Bronchial epithelial cell (primary cell): ENCODE measurements around the gene ESR1. TPM values are rescaled to one million over a fixed set of nuclear protein-coding genes. Genes with fewer than 3 reads are reported as not detected.

Source experiments
- DNase-seq: peaks from one replicate; pipeline ENCODE4 v3.0.0-alpha.2; 2010; ENCODE audit warnings: low read depth
- FAIRE-seq: peaks from 2 replicates; lab custom pipeline; 2011; peaks lifted over from hg19 to GRCh38; lab: Jason Lieb, UNC
- H3K27me3 ChIP-seq: 2 replicates; pipeline ENCODE4 v1.5.1; 2011; ENCODE audit warnings: low read length; ENCODE audit not compliant: control insufficient read depth, insufficient read depth
- H3K36me3 ChIP-seq: 2 replicates; pipeline ENCODE4 v1.5.1; 2011; ENCODE audit warnings: low read length; ENCODE audit not compliant: control insufficient read depth, insufficient read depth
- H3K4me3 ChIP-seq: 2 replicates; pipeline ENCODE4 v1.5.1; 2011; ENCODE audit warnings: mild to moderate bottlenecking, low read depth, low read length, control low read depth
- total RNA-seq: library from RNA; depleted of rRNA; stranded (reverse); fragments of >200 nt; gene quantifications from 2 replicates; pipeline ENCODE4 v1.2.1, GENCODE V29; 2014
- TF ChIP-seq, protein P1 (sequence below): IDR thresholded peaks from 2 replicates; pipeline ENCODE4 v1.5.1; 2011; ENCODE audit warnings: mild to moderate bottlenecking, moderate library complexity, low read length, control low read depth, inconsistent platforms; ENCODE audit not compliant: insufficient read depth, severe bottlenecking

ESR1 gene
- total RNA-seq, 1 donor from 2014 or later = under 0.01 TPM

DNA sequence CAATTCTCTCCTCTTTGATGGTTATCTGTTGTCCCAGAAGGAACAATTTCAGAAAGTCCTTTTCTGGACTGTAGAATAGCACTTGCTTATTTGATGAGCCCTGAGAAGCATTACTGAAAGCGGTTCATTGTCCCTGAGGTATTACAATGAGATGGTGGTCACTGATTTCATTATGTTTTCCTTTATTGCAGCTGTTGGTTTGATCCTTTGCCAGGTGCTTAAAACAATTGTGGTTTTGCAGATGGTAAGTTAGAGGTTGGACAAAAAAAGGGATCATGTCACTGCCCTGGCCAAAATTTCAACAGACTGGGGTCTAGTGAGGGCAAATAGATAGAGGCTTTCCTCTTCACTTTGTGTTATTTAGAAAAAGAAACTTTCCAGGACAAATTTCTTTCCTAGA lies 61.9 kb downstream of the ESR1 start:
- no peaks in the 10 kb centered on the region for H3K36me3 ChIP-seq
- TF ChIP-seq, protein P1, sequence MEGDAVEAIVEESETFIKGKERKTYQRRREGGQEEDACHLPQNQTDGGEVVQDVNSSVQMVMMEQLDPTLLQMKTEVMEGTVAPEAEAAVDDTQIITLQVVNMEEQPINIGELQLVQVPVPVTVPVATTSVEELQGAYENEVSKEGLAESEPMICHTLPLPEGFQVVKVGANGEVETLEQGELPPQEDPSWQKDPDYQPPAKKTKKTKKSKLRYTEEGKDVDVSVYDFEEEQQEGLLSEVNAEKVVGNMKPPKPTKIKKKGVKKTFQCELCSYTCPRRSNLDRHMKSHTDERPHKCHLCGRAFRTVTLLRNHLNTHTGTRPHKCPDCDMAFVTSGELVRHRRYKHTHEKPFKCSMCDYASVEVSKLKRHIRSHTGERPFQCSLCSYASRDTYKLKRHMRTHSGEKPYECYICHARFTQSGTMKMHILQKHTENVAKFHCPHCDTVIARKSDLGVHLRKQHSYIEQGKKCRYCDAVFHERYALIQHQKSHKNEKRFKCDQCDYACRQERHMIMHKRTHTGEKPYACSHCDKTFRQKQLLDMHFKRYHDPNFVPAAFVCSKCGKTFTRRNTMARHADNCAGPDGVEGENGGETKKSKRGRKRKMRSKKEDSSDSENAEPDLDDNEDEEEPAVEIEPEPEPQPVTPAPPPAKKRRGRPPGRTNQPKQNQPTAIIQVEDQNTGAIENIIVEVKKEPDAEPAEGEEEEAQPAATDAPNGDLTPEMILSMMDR = no peak
- DNase-seq (no peak), FAIRE-seq (no peak)
- no peaks in the 10 kb centered on the region for H3K27me3 ChIP-seq
- no peak overlapping the region for H3K4me3 ChIP-seq

DNA sequence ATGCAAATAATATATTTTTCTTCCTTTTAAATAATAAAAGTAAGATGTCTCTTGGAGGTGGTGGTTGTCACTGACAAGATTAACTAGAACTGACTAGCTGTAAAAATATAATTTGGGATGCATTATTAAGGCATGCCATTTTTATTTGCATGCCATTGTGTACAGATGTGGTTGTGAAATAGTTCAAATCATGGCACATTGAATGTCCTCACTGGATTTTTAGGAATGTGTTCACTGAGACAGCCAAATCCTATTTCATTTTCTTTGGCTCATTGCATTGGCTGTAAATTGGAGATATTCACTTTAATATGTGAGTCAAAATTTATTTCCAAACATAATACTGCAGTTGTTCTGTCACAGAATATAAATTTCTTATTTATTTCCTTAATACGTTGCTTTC lies 62.3 kb downstream of the ESR1 start:
- no peak for DNase-seq
- TF ChIP-seq, protein P1 = no peak
- Histone ChIP-seq H3K4me3 (no peak overlapping the region), H3K27me3 (no peaks in the 10 kb centered on the region), H3K36me3 (no peaks in the 10 kb centered on the region)
- FAIRE-seq = no peak

DNA sequence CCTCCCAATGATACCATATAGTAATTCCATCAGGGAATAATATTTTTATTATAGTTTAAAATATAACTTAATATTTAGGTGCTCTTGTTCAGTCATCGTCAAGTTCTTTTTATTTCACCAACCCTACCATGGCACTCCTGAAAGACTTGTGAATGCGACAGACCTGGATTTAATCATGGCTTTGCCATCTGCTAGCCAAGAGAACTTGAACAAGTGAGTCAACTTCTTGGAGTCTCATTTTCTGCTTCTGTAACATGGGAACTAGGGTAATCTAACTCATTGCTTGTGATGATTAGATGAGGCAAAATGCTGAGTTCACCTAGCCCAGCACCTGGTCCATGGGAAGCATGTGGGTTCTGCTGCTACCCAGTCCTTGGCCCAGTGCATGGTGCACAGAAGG lies 62.9 kb downstream of the ESR1 start:
- no peak for FAIRE-seq
- TF ChIP-seq, protein P1 = no peak

DNA sequence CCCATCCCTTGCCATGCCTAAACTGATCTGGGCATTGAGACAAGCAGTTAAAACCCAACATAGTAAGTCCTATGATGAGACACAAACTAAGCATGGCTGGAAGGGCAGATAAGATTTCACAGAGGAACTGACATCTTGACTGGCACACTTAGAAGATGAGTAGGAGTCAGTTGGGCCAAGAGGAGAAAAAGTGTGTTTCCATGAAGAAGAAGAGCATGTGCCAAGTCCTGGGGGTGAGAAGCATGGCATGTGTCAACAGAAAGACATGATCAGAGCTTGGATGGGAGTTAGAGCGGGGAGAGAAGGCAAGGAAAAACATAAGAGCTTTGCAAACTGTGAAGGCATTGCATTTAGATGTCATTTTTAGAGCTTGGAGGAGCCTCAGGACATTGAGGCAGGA lies 68.0 kb downstream of the ESR1 start:
- TF ChIP-seq, protein P1 = no peak
- Histone ChIP-seq H3K36me3 (no peaks in the 10 kb centered on the region), H3K27me3 (no peaks in the 10 kb centered on the region), H3K4me3 (no peak overlapping the region)
- FAIRE-seq (peak; percentile 73), DNase-seq (no peak)

More for the DNA sequence above, 62.9 kb downstream of the ESR1 start:
- Histone ChIP-seq H3K27me3 (no peaks in the 10 kb centered on the region), H3K36me3 (no peaks in the 10 kb centered on the region), H3K4me3 (no peak overlapping the region)
- DNase-seq = no peak

DNA sequence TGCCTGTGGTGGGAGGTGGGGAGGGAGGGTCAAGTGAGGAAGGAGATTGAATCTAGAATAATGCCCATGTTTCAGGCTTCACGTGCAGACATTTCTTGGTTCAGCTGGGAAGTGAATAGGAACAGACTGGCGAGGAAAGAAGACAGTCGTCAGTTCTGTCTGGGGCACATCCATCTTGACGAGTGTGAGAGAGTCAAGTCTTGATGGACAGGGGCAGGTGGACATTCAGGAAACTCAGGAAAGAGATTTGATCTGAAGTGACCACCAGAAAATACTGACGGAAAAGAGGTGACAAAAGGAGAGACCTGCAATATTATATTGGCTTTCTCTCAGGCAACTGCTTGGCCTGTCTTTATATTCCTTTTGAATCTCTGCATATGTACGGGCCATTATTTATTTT lies 68.6 kb downstream of the ESR1 start:
- FAIRE-seq (no peak), DNase-seq (no peak)
- Histone ChIP-seq H3K27me3 (no peaks in the 10 kb centered on the region), H3K4me3 (no peak overlapping the region), H3K36me3 (no peaks in the 10 kb centered on the region)
- TF ChIP-seq, protein P1 = no peak

DNA sequence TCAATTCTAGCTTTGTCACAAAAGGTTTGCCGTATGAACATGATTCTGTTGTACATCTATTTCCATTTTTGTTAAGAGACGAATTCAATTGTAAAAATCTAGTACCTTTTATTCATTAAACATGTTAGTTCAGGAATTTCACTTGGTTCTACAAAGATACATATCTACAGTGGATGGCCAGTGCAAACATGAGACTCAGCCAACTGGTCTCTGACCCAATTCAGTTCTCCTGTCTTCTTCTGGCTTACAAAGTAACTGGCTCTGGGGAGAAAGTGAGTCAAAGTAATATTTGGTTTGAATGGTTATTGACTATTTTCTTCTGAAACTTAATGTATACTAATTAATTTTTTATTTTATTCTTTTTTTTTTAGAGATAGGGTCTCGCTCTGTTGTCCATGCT lies 70.0 kb downstream of the ESR1 start:
- H3K27me3 ChIP-seq = no peaks in the 10 kb centered on the region
- H3K4me3 ChIP-seq = no peak overlapping the region
- DNase-seq (no peak), FAIRE-seq (no peak)
- no peaks in the 10 kb centered on the region for H3K36me3 ChIP-seq
- TF ChIP-seq, protein P1 = no peak
